Adrenal gland (tissue), 5 donors: ENCODE results near the gene ITGA7.

ENCODE experiments used
- POLR2A ChIP-seq, 2 donors: fragments of 450-650 bp; IDR thresholded peaks; one replicate each; pipeline ENCODE4 v1.6.1; 2017; ENCODE audit warnings: antibody characterized with exemption in 2 of 2, mild to moderate bottlenecking in 2 of 2, moderate library complexity in 1 of 2
- TF ChIP-seq, protein P1 (sequence below), 6 experiments: fragments of 450-650 bp in 4 of 6; fragments of 200-600 bp in 2 of 6; sonication (generic) in 1 of 6; IDR thresholded peaks; 1 replicate in 5 of 6; 2 replicates in 1 of 6; pipeline versions ENCODE4 v1.5.1 to v1.8.0; 2016 to 2021; ENCODE audit warnings: antibody characterized with exemption in 6 of 6, mild to moderate bottlenecking in 2 of 6, moderate library complexity in 1 of 6
- donor health status: DM: no; HTN: no; CAD: no.

DNA sequence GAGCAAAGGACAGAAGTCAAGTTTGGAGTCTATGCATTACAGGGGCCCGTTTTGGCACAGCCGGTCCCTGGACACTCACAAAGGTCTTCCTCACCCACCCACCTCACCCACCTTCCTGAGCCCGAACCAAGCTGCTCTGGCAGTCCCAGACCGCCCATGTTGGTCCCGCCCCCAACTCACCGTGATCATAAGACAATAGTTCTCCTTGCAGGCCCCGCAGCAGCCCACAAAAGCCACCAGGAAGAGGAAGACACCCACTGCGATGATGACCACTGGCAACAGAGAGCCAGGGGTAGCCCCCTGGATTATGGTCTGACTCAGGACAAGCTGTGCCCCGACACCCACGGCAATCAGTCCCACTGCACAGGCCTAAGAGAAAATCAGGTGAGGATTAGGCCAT lies 19.3 kb upstream of the ITGA7 start:
- no peak for TF ChIP-seq POLR2A (IDR thresholded peaks at IDR 0.05)
- TF ChIP-seq, protein P1, sequence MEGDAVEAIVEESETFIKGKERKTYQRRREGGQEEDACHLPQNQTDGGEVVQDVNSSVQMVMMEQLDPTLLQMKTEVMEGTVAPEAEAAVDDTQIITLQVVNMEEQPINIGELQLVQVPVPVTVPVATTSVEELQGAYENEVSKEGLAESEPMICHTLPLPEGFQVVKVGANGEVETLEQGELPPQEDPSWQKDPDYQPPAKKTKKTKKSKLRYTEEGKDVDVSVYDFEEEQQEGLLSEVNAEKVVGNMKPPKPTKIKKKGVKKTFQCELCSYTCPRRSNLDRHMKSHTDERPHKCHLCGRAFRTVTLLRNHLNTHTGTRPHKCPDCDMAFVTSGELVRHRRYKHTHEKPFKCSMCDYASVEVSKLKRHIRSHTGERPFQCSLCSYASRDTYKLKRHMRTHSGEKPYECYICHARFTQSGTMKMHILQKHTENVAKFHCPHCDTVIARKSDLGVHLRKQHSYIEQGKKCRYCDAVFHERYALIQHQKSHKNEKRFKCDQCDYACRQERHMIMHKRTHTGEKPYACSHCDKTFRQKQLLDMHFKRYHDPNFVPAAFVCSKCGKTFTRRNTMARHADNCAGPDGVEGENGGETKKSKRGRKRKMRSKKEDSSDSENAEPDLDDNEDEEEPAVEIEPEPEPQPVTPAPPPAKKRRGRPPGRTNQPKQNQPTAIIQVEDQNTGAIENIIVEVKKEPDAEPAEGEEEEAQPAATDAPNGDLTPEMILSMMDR (IDR thresholded peaks at IDR 0.05) = no peak
